ENCODE results near the gene MICAL3.

MICAL3 gene

DNA sequence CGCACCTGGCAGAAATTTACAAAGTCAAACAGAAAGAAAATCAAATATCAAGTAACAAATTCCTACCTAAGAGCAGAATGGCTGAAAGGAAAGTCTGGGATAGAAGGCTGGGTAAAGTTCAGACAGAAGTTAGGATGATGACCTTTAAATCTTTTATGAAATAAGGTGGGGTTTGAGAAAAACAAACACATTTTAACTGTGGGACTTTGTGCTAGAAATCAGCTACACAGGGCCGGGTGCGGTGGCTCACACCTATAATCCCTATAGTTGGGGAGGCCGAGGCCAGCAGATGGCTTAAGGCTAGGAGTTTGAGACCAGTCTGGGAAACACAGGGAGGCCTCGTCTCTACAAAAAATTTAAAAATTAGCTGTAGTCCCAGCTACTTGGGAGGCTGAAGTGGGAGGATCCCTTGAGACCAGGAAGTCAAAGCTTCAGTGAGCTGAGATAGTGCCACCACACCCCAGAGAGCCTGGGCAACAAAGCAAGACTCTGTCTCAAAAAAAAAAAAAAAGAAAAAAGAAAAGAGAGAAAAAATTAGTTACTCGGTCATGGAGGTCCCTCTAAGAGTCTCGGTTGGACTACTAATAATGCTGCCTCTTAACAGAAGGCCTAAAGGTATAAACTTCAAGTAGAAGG, 130.3 kb downstream of the MICAL3 start:
- no peak for DNase-seq (ENCODE audit: low spot score)
- in situ Hi-C loops (cut with MboI; ENCODE audit: low pct_unique_long_range_greater_than_20kb, low sequenced_read_pairs, unreplicated experiment), result no loop called here
- TF ChIP-seq, protein P1, sequence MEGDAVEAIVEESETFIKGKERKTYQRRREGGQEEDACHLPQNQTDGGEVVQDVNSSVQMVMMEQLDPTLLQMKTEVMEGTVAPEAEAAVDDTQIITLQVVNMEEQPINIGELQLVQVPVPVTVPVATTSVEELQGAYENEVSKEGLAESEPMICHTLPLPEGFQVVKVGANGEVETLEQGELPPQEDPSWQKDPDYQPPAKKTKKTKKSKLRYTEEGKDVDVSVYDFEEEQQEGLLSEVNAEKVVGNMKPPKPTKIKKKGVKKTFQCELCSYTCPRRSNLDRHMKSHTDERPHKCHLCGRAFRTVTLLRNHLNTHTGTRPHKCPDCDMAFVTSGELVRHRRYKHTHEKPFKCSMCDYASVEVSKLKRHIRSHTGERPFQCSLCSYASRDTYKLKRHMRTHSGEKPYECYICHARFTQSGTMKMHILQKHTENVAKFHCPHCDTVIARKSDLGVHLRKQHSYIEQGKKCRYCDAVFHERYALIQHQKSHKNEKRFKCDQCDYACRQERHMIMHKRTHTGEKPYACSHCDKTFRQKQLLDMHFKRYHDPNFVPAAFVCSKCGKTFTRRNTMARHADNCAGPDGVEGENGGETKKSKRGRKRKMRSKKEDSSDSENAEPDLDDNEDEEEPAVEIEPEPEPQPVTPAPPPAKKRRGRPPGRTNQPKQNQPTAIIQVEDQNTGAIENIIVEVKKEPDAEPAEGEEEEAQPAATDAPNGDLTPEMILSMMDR (IDR thresholded peaks at IDR 0.05; ENCODE audit: extremely low read depth, insufficient read depth, missing control alignments), result no peak

DNA sequence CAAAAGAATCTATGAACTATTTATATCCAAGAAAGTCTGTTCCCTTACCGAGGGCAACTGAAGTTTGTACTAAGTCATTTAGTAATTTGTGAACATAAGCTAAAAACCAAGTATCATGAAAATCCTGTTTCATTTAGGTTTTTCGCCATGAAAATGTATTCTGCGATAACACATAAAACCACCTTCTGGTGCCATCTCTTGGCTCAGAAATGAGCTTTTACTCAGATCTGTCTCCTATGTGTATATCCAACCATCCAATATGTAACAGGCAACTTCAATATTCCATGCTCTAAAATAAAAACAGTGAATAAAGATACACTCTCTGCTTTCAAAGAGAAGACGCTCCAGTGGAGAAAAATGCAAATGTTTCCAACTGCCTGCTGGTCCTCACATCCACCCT, 132.0 kb downstream of the MICAL3 start:
- in situ Hi-C loops (cut with MboI; ENCODE audit: low pct_unique_long_range_greater_than_20kb, low sequenced_read_pairs, unreplicated experiment), result no loop called here
- TF ChIP-seq, protein P1 (IDR thresholded peaks at IDR 0.05; ENCODE audit: extremely low read depth, insufficient read depth, missing control alignments), result no peak
- no peak for DNase-seq (ENCODE audit: low spot score)

DNA sequence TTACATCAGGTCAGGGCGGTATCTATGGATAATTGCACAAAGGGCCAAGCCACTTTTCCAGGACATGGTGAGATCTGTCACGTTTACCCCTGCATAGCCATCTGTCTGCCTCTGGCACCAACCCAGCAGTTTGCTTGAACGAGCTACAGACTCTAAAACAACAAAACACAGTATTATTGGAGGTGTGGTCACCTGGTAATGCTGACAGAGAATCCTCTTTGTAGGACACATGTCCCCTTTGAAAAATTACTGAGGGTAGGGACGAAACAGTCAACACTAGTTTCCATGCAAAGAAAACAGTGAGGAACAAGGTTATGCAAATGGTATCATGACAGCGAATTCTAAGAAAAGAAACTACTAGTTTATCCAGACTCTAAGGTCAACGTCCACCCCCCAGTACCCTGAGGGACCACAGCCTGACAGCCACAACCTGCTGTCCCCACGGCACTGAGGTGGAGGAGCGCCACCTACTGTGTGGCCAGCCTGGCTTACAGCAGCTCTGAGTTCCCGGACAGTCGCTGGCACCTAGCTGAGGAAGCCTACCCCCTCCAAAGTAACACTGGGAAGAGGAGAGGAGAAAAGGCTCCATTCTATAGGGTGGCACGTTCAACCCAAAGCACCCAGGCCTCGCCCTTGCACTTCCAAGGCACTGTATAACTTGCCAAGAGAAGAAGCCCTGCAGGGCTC, 132.7 kb downstream of the MICAL3 start:
- TF ChIP-seq, protein P1 (IDR thresholded peaks at IDR 0.05; ENCODE audit: extremely low read depth, insufficient read depth, missing control alignments), result peak; percentile 57
- DNase-seq (ENCODE audit: low spot score), result no peak
- in situ Hi-C loops (cut with MboI; ENCODE audit: low pct_unique_long_range_greater_than_20kb, low sequenced_read_pairs, unreplicated experiment), result no loop called here

DNA sequence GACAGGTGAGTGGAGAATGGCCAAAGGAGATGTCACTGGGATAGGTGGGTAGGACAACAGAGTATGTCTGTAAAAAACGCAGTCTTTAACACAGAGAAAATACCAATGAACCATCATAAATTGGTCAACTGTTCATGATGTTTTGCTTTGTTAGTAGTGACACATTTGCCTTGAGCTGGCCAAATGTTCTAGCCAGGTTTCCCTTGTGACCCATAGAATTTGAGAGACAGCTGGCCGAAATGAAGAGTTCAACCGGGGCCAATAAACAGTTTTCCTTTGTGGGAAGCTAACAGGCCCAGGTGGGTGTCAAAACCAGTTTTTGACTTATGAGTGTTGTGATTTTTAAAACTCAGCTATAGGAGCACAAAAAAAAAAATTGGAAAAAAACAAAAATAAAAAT, 133.5 kb downstream of the MICAL3 start:
- TF ChIP-seq, protein P1 (IDR thresholded peaks at IDR 0.05; ENCODE audit: extremely low read depth, insufficient read depth, missing control alignments), result no peak
- no peak for DNase-seq (ENCODE audit: low spot score)
- in situ Hi-C loops (cut with MboI; ENCODE audit: low pct_unique_long_range_greater_than_20kb, low sequenced_read_pairs, unreplicated experiment), result no loop called here

DNA sequence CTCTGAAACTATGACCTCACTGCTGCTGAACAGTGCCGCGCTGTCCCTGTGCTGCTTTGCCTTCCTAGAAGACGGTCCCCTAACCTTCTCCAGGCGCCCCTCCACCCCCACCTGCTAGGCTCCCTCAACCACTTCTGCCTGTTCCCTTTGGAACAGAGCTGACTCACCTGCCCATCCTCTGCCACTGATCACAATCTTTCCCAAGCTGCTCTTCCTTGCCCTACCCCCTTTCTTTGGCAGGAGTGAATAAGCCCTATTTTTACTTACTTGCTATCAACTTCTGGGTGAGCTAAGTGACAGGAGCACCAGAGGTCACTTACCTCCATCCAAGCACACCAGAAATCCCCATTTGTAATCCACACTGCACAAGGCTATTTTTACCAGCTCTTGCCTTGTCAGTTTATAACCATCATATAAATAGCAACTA, 134.1 kb downstream of the MICAL3 start:
- TF ChIP-seq, protein P1 (IDR thresholded peaks at IDR 0.05; ENCODE audit: extremely low read depth, insufficient read depth, missing control alignments), result no peak
- no peak for DNase-seq (ENCODE audit: low spot score)
- in situ Hi-C loops (cut with MboI; ENCODE audit: low pct_unique_long_range_greater_than_20kb, low sequenced_read_pairs, unreplicated experiment), result no loop called here

DNA sequence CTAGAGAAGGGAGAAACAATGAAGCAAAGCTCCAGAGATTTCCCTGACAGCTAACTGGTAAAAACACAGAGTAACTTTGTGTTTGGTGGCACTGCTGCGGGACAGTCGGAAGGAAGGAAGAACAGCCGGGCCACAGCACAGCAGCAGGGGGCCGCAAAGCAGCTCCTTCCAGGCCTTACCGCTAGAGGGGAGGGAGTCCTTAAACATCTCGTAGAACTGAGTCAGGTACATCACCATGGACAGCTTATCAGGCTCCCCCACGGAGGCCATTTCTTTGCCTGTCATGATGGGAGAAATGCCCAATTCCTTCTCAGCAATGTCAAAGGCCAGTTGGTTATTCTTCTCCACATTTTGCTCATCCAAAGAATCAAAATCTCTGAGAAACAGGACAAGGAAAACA, 135.5 kb downstream of the MICAL3 start:
- in situ Hi-C loops (cut with MboI; ENCODE audit: low pct_unique_long_range_greater_than_20kb, low sequenced_read_pairs, unreplicated experiment), result no loop called here
- no peak for DNase-seq (ENCODE audit: low spot score)
- TF ChIP-seq, protein P1 (IDR thresholded peaks at IDR 0.05; ENCODE audit: extremely low read depth, insufficient read depth, missing control alignments), result no peak

All from GM13977 (cell line).